HG02943 (cell line): ENCODE measurements around the gene MAMDC2.

Source experiments
- ATAC-seq: cut with Tn5 transposase; IDR thresholded peaks from one replicate; pipeline ENCODE4 v1.9.1; 2021; ENCODE audit warnings: mild to moderate bottlenecking, low read depth, moderate library complexity; ENCODE audit not compliant: unreplicated experiment

The MAMDC2 gene

DNA sequence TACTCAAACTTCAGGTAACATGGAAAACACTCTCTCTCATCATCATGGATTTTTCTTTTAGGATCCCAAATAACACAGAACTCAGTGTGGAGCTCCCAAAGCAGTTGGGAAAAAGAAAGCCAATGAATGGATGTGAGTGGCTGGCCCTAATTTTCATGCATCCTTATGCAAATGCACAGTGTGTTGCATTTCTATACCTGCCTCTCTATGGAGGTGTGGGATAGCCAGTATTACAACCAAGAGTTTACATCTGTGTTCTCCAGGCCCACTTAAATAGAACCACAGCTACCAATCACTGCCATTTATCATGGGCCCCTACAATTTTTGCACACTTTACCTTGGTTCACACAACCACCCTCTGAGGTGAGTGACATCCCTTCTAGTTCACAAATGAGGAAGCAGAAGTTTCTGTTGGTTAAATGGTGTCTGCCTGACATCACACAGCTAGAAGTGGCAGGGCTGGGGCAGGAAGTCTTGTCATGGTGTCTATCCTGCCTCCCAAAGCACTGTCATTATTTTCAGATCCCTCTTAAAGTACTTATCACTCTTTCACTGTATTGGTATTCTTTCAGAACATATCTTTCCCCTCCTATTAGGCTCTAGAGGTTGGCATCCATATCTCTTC is 17.3 kb downstream of the MAMDC2 start:
- ATAC-seq = peak; percentile 72

DNA sequence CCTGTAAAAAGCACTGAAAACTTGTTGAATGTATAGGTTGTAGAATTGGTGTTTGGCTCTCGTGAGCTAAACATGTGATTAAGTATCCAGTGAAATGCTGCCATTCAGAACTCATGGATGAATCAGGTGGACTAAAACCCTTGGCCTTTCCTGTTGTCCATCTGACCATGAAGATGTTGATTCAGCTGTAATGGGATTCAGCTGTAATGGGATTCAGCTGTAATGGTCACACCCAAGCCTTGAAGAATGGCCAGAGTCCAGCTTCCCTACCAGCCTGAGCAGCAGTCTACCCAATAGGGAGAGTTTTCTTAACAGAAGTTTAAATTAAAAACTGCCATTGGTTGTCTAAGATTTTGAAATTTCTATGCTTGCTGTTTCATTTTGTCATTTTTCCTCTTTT is 18.1 kb downstream of the MAMDC2 start:
- no peak for ATAC-seq

DNA sequence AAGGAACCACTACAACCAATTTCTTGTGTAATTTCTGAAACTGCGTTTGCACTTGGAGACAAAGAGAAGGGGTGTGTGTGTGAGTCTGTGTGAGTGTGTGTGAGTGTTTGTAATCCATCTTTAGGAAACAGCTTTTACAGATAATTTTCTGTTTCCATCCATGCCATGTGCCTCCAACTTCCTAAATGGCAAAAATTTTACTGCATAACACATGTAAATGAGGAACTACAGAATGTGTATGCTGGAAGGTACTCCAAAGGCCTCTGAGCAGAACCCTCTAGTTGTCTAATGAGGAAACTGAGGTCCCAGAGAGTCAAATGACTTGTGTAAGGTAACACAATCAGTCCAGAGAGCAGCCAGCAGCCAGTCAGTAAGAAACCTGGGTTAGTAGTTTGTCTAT is 20.8 kb downstream of the MAMDC2 start:
- no peak for ATAC-seq

DNA sequence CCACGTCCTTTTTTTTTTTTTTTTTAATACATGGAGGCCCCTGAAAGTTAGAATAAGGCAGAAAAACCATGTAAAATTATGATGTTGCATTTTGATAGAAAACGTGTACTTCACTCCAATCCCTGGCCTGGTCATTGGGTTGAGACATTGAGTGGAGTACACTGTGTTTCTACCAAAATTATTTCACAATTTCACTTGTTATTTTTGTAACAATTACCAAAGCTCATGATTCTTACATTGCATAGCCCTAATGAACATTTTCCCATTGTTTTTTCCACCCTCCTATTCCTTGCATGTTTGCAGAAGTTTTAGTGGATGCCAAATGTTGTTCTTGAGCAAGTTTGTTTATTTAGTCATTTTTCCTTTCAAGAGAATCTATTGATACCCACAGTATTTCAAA is 21.9 kb downstream of the MAMDC2 start:
- ATAC-seq = no peak

DNA sequence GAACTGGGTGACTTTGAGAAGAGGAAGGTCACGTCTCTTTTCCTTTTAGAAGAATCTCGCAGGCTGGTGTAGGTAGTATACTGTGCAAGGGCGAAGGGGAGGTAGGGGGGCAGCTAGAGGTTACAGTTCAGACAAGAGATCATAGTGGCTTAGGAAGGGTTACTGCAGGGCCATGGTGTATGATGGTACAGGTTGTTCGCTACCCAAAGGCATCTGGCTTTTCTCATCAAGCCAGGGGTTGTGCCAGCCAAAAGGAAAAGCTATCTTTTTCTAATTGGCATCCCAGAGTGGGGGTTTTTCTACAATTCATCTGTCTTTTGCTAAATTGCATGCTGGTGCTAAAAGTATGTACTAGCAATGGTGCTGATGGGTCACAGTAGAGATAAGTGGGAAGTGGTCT is 22.8 kb downstream of the MAMDC2 start:
- ATAC-seq = no peak

DNA sequence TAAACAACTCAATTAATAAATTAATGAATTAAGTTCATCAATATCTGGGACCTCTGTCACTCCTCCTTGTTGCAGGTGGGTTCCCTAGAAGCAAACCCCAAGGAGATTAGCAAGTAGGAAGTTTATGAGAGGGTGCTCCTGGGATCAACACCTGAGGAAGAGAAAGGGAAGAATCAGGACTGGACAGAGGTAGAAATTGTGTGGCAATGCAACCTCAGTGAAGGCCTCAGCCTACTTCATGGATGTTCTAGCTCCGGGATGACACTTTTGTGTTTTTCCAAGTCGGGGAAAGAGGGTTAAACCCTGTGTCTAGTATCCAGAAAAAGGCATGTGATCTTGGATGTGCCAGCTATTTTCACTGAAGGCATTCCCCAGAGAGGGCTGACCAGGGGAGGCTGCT is 23.2 kb downstream of the MAMDC2 start:
- no peak for ATAC-seq

DNA sequence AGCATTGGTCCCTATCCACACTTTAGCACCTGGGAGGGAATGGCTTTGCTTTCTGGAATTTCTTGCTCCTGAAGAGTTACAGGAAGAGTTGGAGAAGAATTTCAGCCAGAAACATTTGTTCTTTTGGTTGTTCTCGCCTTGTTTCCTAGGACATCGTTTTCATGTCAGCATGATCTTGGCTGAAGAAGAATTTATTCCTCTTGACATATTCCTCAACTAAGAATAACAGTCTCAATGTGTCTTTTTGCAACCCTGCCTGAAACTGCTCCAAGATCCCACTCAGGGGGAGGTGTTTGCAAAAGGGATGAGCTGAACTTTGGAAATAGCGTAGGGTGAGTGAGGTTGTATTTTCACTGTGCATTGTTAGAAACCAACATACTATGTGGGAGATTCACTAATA is 26.1 kb downstream of the MAMDC2 start:
- no peak for ATAC-seq

DNA sequence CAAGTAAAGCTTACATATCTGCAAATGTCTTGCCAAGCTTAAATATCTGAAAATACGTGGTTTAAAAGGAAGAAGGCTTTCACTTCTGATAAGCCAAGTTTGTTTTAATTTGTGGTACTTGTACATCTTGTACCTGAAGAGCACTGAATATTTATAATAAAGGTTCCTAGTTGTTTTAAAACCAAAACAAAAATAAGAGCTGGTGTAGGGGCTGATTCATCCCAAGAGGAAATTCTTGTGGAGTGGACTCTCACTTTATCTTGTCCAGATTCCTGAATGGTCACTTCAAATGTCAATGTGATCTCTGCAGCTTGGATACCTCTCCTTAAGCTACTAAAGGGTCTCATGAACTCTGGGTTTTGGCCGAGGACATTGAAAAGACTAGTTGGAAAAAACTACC is 29.5 kb downstream of the MAMDC2 start:
- no peak for ATAC-seq

DNA sequence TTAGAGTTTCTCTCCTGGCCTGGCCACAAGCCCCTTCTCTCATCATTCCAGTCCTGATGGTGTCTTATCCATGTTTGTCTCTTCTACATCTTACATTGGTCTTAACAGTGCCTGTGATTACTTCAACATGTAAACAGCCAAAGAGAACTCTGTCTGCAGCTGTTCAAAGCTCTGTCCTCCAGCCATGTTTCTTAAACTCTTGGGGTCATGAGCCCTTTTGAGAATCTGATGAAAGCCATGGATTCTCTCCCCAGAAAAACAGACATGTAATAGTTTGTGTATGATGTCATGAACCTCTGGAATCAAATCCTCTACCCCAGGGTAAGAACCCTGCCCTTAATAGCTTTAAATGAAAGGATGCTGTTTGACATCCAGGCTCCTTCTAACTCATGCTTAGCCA is 30.1 kb downstream of the MAMDC2 start:
- no peak for ATAC-seq

DNA sequence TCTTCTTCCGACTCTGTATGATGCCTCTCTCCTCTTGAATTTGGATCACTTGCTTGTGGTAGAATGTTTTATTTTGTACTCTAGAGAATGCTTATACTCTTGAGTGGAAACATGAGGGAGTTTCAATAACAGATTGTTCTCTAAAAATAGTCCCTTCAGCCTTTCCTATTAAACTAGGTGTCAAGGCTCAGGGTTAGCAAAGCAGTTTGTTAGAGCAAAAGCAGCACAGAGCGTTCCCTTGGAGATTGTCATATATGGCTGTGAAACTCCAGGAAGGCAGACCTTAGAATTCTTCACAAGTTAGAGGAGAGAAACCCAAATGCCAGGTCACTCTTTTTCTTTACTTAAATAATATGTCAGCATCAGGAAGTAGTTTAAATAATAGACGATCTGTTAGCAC is 33.0 kb downstream of the MAMDC2 start:
- no peak for ATAC-seq

DNA sequence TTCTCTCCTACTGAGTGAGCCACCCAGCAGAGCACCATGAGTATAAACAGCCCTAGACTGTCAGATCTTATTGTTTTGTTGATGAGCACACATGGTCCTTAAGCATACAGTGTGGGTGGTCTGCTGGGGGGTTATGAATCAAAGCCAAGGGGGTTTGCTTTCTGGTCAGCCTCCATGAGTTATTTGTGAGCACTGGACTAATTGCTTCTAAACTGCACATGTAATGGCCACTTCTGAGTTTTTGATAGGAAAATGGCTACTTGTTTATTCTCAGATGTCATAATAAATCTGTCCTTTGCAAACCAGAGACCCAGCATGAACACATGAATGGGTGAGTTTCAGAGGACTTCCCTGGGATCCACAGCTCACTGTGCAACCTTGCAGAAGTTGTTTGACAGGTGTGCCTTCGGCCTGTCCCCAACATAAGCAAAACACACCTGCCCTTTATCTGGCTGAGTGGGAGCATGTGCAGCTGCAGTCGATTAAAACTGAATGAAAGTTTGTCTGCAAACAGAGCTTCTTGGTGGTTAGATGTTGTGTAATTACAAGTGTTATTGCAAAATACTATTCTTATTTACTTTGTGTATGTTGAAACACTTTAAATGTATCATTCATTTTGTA is 35.9 kb downstream of the MAMDC2 start:
- no peak for ATAC-seq

DNA sequence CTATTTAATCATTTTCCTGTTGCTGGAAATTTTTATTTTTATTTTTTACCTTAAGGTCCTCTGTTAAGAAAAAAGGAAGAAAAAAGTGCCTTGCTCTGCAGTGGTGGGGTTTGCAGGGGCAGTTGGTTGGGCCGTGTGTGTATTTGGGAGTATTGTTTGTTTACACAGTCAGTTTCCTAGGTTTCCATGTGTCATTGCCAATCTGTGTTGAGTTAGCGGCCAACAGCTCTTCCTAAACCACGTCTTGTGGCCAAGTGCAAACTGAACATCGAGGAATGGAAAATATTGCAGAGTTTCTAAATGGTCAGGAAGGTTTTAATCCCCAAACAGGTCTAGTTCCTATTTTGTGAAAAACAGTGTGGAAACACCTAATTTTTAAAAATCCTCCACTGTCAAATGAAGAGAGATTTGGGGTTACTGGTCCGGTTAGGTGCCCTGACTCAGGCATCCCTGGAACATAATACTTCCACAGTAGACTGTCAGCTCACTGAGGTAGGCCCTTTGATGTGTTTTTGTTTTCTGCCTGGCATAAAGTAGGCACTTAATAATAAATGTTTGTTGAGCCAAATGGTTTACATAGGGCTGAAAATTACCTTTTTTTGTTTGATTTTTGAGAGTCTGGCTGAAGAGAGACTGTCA is 37.0 kb downstream of the MAMDC2 start:
- no peak for ATAC-seq

DNA sequence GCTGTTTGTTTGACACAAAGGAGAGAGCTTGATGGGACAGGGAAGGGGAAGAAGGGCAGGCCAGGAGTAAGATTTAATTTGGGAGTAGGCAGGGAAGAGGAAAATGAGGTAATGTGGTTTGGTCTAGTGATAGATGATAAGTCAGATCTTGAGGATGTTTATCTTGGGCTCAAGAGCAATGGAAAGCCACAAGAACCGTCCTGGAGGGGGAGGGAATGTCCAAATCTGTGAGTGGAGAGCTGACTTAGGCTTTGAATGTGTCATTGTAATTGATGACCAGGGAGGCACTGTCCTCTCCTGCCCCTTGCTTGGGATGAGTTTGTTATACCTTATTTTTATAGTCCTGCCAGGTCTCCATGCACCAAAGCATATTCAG is 37.5 kb downstream of the MAMDC2 start:
- no peak for ATAC-seq

DNA sequence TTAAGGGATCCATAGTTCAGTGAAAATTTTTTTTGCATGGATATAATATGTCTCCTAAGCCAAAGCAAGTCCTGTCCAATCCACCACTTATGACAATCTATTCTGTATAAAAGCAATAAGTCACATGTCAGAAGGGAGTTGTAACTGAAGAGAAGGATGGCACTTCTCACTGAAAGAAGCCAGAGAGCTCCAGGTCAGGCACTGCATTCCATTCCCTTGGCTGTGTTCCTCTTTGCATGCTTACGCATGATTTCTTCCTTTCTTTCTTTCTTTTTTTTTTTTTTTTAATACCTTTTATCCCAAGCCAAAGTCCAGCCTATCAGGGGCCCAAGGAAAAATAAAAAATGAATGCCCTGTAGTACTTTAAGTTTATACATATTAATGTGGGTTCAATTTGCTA is 39.8 kb downstream of the MAMDC2 start:
- no peak for ATAC-seq

DNA sequence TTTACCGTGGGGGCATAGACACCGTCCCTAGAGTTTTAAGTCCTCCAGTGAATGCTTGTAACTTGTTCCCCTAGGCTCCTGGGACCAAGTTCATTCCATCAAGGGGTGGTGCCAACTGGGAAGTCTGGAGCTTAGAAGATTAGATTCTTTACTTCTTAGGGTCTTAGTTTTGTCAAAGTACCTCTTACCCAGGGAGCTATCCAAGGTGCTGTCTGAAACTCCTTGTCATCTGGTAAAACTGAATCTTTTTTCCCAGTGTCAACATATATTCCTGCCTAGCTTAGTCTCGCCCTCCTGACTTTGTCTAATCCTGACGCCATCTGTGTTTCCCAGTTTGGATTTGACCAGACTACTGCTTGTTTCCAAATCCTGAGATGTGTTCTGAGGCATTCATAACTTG is 41.6 kb downstream of the MAMDC2 start:
- no peak for ATAC-seq

DNA sequence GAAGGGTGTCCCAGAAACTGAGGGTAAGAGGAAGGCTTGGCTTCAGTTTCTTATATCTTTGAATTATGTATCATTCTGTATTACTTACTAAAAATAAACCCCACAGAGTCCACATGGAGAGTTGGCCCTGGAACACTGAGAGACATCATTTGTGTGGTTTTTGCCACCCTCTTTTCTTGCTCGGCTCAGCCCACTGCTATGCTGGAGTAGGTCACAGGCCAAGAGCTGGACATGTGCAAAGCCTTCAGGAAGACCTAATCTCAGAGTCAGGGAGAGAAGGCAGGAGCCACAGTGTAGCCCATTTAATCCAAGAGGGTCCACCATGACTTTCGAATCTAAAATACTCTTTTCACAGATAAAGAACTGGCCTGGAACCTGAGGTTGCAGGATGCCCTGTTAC is 47.5 kb downstream of the MAMDC2 start:
- ATAC-seq = no peak

DNA sequence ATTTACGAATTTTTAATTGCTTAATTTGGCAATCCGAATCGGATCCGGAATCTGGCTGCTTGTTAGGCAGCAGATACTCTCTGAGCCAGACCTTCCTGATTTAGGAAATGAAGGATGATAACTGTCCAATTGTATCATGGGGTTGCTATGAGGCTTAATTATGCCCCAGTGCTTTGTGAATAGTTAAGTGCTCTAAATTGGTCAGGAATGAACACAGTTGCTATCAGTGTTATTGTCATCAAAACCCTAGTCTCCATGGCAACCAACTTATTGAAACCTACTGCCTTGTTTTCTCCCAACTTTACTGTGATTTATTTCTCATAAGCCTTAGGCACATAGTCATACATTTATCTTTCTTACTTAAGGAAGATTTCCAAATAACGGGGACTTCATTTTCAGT is 47.9 kb downstream of the MAMDC2 start:
- no peak for ATAC-seq

DNA sequence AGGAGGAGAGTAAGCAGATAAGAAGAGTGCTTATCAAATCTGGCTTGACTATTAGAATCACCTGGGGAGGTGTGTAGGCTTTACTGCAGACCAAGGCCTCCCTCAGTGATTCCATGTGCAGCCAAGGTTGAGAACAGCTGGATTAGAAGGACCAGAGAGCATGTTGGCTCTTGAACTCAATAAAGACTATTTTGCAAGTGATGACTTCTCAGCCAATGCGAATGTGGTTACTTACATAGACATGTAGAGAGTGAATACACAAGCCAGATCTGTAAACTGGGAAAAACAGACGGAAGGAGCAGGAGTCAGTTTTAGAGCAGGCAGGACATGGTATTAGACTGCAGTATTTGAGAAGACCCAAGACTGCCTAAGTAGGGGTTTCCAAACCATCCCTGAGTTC is 48.5 kb downstream of the MAMDC2 start:
- no peak for ATAC-seq

DNA sequence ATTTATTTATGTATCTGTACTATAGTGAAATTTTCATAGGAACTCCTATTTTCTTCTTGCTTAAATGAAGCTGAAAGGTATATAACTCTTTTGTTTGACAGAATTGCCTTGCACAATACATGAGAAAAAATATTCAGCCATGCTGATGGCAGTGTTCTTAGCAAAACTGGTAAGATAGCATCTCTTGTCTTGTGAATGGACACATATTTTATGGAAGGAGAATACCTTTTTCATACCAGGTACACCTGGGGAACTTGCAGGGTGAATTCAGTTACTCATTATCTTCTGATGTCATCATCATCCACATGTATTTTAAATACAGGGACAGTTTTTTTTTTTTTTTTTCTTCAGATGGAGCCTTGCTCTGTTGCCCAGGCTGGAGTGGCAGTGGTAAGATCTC is 49.4 kb downstream of the MAMDC2 start:
- no peak for ATAC-seq

DNA sequence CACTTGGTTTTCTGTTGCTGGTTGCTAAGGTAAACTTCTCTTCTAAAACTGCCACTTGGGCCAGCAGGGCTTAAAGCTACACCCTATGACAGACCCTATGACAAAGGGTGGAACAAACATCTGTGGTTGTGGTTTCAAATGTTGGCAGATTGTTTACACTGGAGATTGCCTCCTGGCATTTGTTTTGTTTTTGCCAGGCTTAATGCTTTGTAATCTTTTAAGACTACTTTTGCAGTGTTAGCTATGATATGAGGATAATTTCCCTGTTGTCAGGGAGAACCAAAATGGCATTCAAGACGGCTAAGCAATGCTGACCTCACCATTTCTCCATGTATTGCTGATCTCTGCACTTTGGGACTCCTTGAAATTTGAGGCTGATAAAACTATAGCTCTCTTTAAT is 50.3 kb downstream of the MAMDC2 start:
- ATAC-seq = no peak

DNA sequence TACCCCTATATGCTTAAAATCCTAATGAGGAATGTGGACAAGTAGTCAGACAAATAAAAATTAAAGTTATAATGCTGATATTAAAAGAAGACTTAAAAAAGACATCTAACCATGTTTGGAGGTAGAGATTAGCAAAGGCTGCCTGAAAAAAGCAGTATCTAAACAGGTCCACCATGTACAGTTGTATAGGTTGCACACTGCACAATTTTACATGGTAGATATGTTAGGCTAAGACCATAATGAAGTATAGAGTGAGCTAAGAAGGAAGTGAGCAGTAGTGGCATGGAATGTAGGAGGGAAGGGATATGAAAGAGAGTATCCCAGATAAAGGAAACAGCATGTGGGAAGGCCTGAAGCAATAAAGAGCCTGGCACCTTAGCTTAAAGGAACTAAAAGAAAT is 51.1 kb downstream of the MAMDC2 start:
- no peak for ATAC-seq

DNA sequence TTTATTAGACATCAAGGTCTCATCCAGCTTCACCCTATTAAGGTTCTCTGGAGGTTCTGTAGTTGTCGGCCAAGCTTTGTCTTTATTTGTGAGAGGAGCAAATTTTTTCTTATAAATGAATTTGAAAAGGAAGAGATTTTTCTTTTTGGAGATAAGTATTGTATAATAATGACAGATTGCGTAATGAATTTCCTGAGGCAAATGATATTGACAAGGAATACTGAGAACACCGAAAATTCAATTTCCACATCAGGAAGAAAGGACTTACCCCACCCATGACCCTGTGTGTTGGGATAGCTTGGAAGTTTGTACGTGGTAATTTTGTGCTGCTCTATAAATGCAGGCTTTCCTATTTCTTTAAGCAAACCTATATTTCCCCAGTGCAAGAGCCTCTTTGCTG is 53.5 kb downstream of the MAMDC2 start:
- no peak for ATAC-seq
